HepG2 (cell line): Measurements from ENCODE around the gene DMRT3. TPM values are rescaled to one million over a fixed set of nuclear protein-coding genes. Genes with fewer than 3 reads are reported as not detected.

Experiments
- ZBTB40 ChIP-seq, 2 experiments: fragments of 450-650 bp in 1 of 2; sonication (generic) in 1 of 2; formaldehyde crosslinking in 1 of 2; IDR thresholded peaks; 2 replicates each; pipeline versions ENCODE4 v1.6.1 to v1.8.0; 2016 to 2022; ENCODE audit warnings: antibody characterized with exemption in 1 of 2, mild to moderate bottlenecking in 1 of 2, missing genetic modification reagents in 1 of 2
- ZNF747 ChIP-seq: sonication (generic); formaldehyde crosslinking; IDR thresholded peaks from 2 replicates; pipeline ENCODE4 v1.8.1; 2023; ENCODE audit warnings: missing genetic modification reagents, mild to moderate bottlenecking, borderline replicate concordance
- polyA plus RNA-seq, 8 experiments: library from polyadenylated mRNA; depleted of rRNA in 3 of 8; stranded (reverse) in 7 of 8; unstranded in 1 of 8; fragments of >200 nt; fragmentation: Illumina TruSeq in 4 of 8; extraction: Trizol in 4 of 8; gene quantifications; 2 replicates each; pipeline versions ENCODE4 v1.2.1 to v1.2.3, GENCODE V29; 2011 to 2016; ENCODE audit warnings: low read depth in 4 of 8, missing spikeins in 1 of 8, mixed read lengths in 1 of 8; ENCODE audit not compliant: insufficient read depth in 1 of 8
- total RNA-seq, 5 experiments: library from RNA; depleted of rRNA; stranded (reverse); fragments of >200 nt; fragmentation: Illumina TruSeq; extraction: Trizol; gene quantifications; 2 replicates each; pipeline ENCODE4 v1.2.3, GENCODE V29; 2016; ENCODE audit warnings: low read depth in 1 of 5

The DMRT3 gene
- total and polyA plus RNA-seq, 2 of the 13 experiments (the other 11 are each of a cell fraction or from before 2014, with no cell fraction given): not detected

GRCh38 chr9:981491-981898 is 5.0 kb downstream of the DMRT3 start (continued):
- TF ChIP-seq ZBTB40 (IDR thresholded peaks at IDR 0.05): no peak
- no peak for TF ChIP-seq ZBTB40 (CRISPR knock-in tag; IDR thresholded peaks at IDR 0.05)
- TF ChIP-seq ZNF747: no peak
